Measurements from ENCODE around the gene VEGFD. TPM values are rescaled to one million over a fixed set of nuclear protein-coding genes. Genes with fewer than 3 reads are reported as not detected.

VEGFD gene
- polyA plus RNA-seq, 2 of the 4 experiments (the other 2 are of a cell fraction): 0.57 to 1.8 TPM

GRCh38 chrX:15321447-15321846 lies 62.8 kb downstream of the VEGFD start (continued):
- TF ChIP-seq, protein P1, sequence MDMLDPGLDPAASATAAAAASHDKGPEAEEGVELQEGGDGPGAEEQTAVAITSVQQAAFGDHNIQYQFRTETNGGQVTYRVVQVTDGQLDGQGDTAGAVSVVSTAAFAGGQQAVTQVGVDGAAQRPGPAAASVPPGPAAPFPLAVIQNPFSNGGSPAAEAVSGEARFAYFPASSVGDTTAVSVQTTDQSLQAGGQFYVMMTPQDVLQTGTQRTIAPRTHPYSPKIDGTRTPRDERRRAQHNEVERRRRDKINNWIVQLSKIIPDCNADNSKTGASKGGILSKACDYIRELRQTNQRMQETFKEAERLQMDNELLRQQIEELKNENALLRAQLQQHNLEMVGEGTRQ (IDR thresholded peaks at IDR 0.05): no peak

GRCh38 chrX:15320297-15320696 lies 63.9 kb downstream of the VEGFD start:
- Histone ChIP-seq H3K9me3 (no peaks in the 10 kb centered on the region), H3K4me2 (no peak overlapping the region), H3K4me3 (no peak overlapping the region), H3K4me1 (no peaks in the 10 kb centered on the region), H3K27ac (no peak overlapping the region)
- WGBS (ENCODE audit: missing lambda C conversion rate): 90% methylated on average over 4 of the region's 4 CpGs
- CTCF ChIA-PET: no interaction called here
- no peak for FAIRE-seq
- no peak for TF ChIP-seq HEYL (CRISPR knock-in tag; IDR thresholded peaks at IDR 0.05)
- no peak for TF ChIP-seq JUN (IDR thresholded peaks at IDR 0.05)
- TF ChIP-seq NR3C1 (IDR thresholded peaks at IDR 0.05): no peak
- TF ChIP-seq REST (IDR thresholded peaks at IDR 0.05): no peak
- no peak for TF ChIP-seq HOXA7 (CRISPR knock-in tag; IDR thresholded peaks at IDR 0.05)
- no peak for TF ChIP-seq PBX3 (IDR thresholded peaks at IDR 0.05)
- no peak for TF ChIP-seq MYC (IDR thresholded peaks at IDR 0.05; ENCODE audit: borderline replicate concordance, low read length)
- TF ChIP-seq SREBF2 (IDR thresholded peaks at IDR 0.05): no peak
- no peak for TF ChIP-seq CBX2 (IDR thresholded peaks at IDR 0.05; ENCODE audit: borderline replicate concordance, low read depth)
- no peak for TF ChIP-seq RFX5 (IDR thresholded peaks at IDR 0.05)
- TF ChIP-seq CHD4 (IDR thresholded peaks at IDR 0.05; ENCODE audit: borderline replicate concordance): no peak
- TF ChIP-seq CHD2 (IDR thresholded peaks at IDR 0.05; ENCODE audit: low read length, partially characterized antibody): no peak
- TF ChIP-seq RCOR1 (IDR thresholded peaks at IDR 0.05; ENCODE audit: low read depth, low read length): no peak
- POLR2A ChIA-PET: no interaction called here
- DNase-seq (ENCODE audit: low read depth in 1 of 2, low spot score in 1 of 2): no peak
- ATAC-seq: no peak

- no peak overlapping the region for H3K4me3 ChIP-seq
- no peak overlapping the region for H3K4me2 ChIP-seq
- POLR2A ChIA-PET: no interaction called here
- 91% methylated on average over 4 of the region's 4 CpGs for WGBS (ENCODE audit: missing lambda C conversion rate)
- H3K27ac ChIP-seq: no peak overlapping the region
- H3K4me1 ChIP-seq: no peaks in the 10 kb centered on the region
- no peak for TF ChIP-seq EHF (CRISPR knock-in tag; IDR thresholded peaks at IDR 0.05)
- TF ChIP-seq, protein P1 (IDR thresholded peaks at IDR 0.05): no peak
- no peak for TF ChIP-seq CBX8 (IDR thresholded peaks at IDR 0.05)
- no peak for TF ChIP-seq JUN (IDR thresholded peaks at IDR 0.05)
- TF ChIP-seq NFE2L2 (conservative IDR thresholded peaks at IDR 0.05; ENCODE audit: low read length): no peak
- TF ChIP-seq GATA3 (IDR thresholded peaks at IDR 0.05; ENCODE audit: borderline replicate concordance): no peak
- no peak for TF ChIP-seq POLR2AphosphoS2 (conservative IDR thresholded peaks at IDR 0.05; ENCODE audit: low read length)
- no peak for TF ChIP-seq MAFK (IDR thresholded peaks at IDR 0.05; ENCODE audit: partially characterized antibody)
- no peak for TF ChIP-seq BHLHE40 (IDR thresholded peaks at IDR 0.05; ENCODE audit: low read depth, low read length)
- TF ChIP-seq MYC (IDR thresholded peaks at IDR 0.05; ENCODE audit: borderline replicate concordance, low read length): no peak
- no peak for TF ChIP-seq CBX2 (IDR thresholded peaks at IDR 0.05; ENCODE audit: borderline replicate concordance, low read depth)
- no peak for TF ChIP-seq CHD2 (IDR thresholded peaks at IDR 0.05; ENCODE audit: low read length, partially characterized antibody)
- TF ChIP-seq EHMT2 (IDR thresholded peaks at IDR 0.05; ENCODE audit: low read depth): no peak
- no peak for TF ChIP-seq HOXA7 (CRISPR knock-in tag; IDR thresholded peaks at IDR 0.05)
- TF ChIP-seq RNF2 (IDR thresholded peaks at IDR 0.05; ENCODE audit: borderline replicate concordance, low read depth): no peak
- peak; percentile 32 for FAIRE-seq
- CTCF ChIA-PET: interaction anchor here (1.0 kb wide), 1 partner anchor 16 kb away, joined by 4 read pairs; no protein-coding TSS in a partner anchor
- ATAC-seq: no peak
- DNase-seq (ENCODE audit: low read depth in 1 of 2, low spot score in 1 of 2): no peak
- H3K9me3 ChIP-seq: no peaks in the 10 kb centered on the region
These were observed 65.1 kb downstream of the VEGFD start for GRCh38 chrX:15319075-15319474.
